ENCODE measurements around the gene ANKRD13C. TPM values are rescaled to one million over a fixed set of nuclear protein-coding genes. Genes with fewer than 3 reads are reported as not detected.
"Not testable (repeated sequence)": the region's sequence is repeated elsewhere in the genome, so short reads cannot be mapped to it uniquely, and the experiment has no call there.

ANKRD13C gene
- total RNA-seq, 6 experiments from 2014 or later, result 16.1 to 19.8 (median 19.1) TPM

GRCh38 chr1:70355111-70355407 is 537 bp upstream of the ANKRD13C start:
- Mint-ChIP-seq H3K27ac (peak overlapping the region; percentile 94), H3K4me1 (ENCODE audit: low read depth) (peaks cover 32% of the 10 kb centered on the region), H3K9me3 (peaks cover 9% of the 10 kb centered on the region), H3K27me3 (ENCODE audit: insufficient read depth) (peaks cover 2% of the 10 kb centered on the region), H3K4me3 (peak overlapping the region; percentile 95), H3K36me3 (ENCODE audit: low read depth) (peaks cover 26% of the 10 kb centered on the region)
- DNase-seq, result no peak
- no peak for TF ChIP-seq CTCF (IDR thresholded peaks at IDR 0.05)

- peak overlapping the region; percentile 95 for H3K4me3 Mint-ChIP-seq
- peaks cover 2% of the 10 kb centered on the region for H3K27me3 Mint-ChIP-seq (ENCODE audit: insufficient read depth)
- peaks cover 37% of the 10 kb centered on the region for H3K4me1 Mint-ChIP-seq (ENCODE audit: low read depth)
- peak overlapping the region; percentile 94 for H3K27ac Mint-ChIP-seq
- DNase-seq, result peak; percentile 79
- H3K9me3 Mint-ChIP-seq, result peaks cover 9% of the 10 kb centered on the region
- peaks cover 31% of the 10 kb centered on the region for H3K36me3 Mint-ChIP-seq (ENCODE audit: low read depth)
- no peak for TF ChIP-seq CTCF (IDR thresholded peaks at IDR 0.05)
Observed at GRCh38 chr1:70353601-70354331, 756 bp downstream of the ANKRD13C start.

DNA sequence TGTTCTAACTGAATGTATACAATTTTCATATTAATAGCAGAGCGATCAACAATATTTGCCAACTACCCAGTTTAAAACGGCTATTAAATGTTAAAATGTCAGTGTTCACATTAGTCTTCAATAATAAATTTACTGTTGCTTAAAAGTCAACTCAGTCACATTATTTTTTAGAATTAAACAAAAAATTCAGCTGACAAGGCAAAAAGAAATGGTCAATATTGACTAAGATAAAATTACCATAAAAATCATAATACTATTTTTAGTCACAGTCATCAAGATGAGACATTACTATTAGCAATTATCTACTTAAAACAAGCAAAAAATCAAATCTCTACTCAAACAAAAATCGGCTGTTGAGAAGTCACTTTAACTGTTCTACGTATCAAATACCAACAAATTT is 1.5 kb downstream of the ANKRD13C start:
- Mint-ChIP-seq H3K4me3 (peak overlapping the region; percentile 95), H3K27ac (peak overlapping the region; percentile 94), H3K9me3 (peaks cover 9% of the 10 kb centered on the region), H3K4me1 (ENCODE audit: low read depth) (peaks cover 37% of the 10 kb centered on the region), H3K27me3 (ENCODE audit: insufficient read depth) (peaks cover 2% of the 10 kb centered on the region), H3K36me3 (ENCODE audit: low read depth) (peaks cover 31% of the 10 kb centered on the region)
- no peak for TF ChIP-seq CTCF (IDR thresholded peaks at IDR 0.05)
- no peak for DNase-seq

DNA sequence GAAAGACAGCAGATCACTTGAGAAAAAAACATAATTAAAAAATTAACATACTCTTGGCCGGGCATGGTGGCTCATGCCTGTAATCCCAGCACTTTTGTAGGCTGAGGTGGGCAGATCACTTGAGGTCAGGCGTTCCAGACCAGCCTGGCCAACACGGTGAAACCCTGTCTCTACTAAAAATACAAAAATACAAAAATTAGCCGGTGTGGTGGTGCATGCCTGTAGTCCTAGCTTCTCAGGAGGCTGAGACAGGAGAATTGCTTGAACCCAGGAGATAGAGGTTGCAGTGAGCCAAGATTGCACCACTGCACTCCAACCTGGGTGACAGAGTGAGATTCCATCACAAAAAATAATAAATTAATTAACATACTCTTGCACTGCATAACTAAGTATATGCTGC is 4.7 kb downstream of the ANKRD13C start:
- H3K9me3 Mint-ChIP-seq; DNase-seq; H3K4me3 Mint-ChIP-seq; H3K27me3 Mint-ChIP-seq (ENCODE audit: insufficient read depth): not testable (repeated sequence)
- Mint-ChIP-seq H3K27ac (peak overlapping the region; percentile 30; the same call in 1 of the 2 replicates), H3K4me1 (ENCODE audit: low read depth) (peaks cover 31% of the 10 kb centered on the region), H3K36me3 (ENCODE audit: low read depth) (peaks cover 24% of the 10 kb centered on the region)

DNA sequence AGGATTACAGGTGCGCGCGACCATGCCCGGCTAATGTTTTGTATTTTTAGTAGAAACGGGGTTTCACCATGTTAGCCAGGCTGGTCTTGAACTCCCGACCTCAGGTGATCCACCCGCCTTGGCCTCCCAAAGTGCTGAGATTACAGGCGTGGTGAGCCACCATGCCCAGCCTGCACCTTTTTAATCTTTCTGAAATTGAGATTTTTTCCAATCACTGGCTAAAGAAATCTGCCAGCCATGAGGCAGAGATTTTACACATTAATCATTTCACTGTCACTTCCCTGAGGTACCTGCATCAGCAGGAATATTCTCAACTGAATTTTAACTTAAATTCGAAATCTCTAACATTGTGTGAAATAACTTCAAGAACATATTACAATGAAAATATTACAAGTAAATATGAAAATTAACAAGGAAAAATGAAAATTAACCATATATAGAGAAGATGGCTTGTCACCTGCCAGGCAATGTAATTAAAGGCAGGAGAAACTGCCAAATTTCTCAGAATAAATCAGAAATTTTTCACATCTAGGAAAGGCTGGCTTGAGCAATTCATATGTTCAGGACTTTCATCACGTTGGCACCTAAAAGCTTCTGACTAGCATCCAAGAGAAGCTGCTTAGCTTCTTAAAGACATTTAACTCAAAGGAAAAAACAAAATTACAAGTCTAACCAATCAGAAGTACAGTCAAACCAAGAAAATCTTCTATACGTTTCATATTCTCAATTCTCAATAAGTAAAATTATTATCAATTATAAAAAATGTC is 5.9 kb downstream of the ANKRD13C start:
- no peak overlapping the region for H3K27ac Mint-ChIP-seq
- H3K4me1 Mint-ChIP-seq (ENCODE audit: low read depth), result peaks cover 29% of the 10 kb centered on the region
- H3K27me3 Mint-ChIP-seq (ENCODE audit: insufficient read depth), result no peaks in the 10 kb centered on the region; the same call in 1 of the 2 replicates
- no peak for DNase-seq
- no peak overlapping the region for H3K4me3 Mint-ChIP-seq
- no peaks in the 10 kb centered on the region for H3K9me3 Mint-ChIP-seq
- no peak for TF ChIP-seq CTCF (IDR thresholded peaks at IDR 0.05)
- H3K36me3 Mint-ChIP-seq (ENCODE audit: low read depth), result peaks cover 19% of the 10 kb centered on the region

DNA sequence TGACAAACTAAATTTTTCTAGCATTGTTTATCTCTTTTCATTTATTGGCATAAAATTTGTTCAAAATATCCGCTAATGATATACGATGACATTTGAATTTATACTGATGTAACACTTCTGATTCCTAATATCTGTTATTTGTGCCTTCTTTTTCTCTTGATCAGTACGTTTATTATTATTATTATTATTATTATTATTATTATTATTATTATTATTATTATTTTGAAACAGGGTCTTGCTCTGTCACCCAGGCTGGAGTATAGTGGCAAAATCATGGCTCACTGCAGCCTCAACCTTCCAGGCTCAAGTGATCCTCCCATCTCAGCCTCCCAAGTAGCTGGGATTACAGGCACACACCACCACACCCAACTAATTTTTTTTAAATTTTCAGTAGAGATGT is 14.9 kb downstream of the ANKRD13C start:
- DNase-seq; H3K4me1 Mint-ChIP-seq (ENCODE audit: low read depth); H3K4me3 Mint-ChIP-seq; H3K27me3 Mint-ChIP-seq (ENCODE audit: insufficient read depth); H3K9me3 Mint-ChIP-seq; H3K27ac Mint-ChIP-seq: not testable (repeated sequence)
- H3K36me3 Mint-ChIP-seq (ENCODE audit: low read depth), result peaks cover 21% of the 10 kb centered on the region; the same call in 1 of the 2 replicates

Measured in HFFc6 (cell line).